HepG2 (cell line): Measurements from ENCODE around the gene CTNNA2.

Experiments used
- CEBPB ChIP-seq: IDR thresholded peaks from 2 replicates; pipeline ENCODE4 v1.6.1; 2011; ENCODE audit warnings: low read depth, low read length, improper control_type of control experiment, borderline replicate concordance
- EZH2 ChIP-seq: conservative IDR thresholded peaks from 2 replicates; pipeline ENCODE4 v1.6.1; 2012; ENCODE audit warnings: mild to moderate bottlenecking, low read depth, low read length, moderate library complexity
- ZNF776 ChIP-seq: sonication (generic); formaldehyde crosslinking; IDR thresholded peaks from 2 replicates; pipeline ENCODE4 v1.4.0; 2020; ENCODE audit warnings: mild to moderate bottlenecking, missing genetic modification reagents
- TF ChIP-seq, protein P1 (sequence below): sonication (generic); formaldehyde crosslinking; IDR thresholded peaks from 2 replicates; pipeline ENCODE4 v1.4.0; 2020; ENCODE audit warnings: missing genetic modification reagents

DNA sequence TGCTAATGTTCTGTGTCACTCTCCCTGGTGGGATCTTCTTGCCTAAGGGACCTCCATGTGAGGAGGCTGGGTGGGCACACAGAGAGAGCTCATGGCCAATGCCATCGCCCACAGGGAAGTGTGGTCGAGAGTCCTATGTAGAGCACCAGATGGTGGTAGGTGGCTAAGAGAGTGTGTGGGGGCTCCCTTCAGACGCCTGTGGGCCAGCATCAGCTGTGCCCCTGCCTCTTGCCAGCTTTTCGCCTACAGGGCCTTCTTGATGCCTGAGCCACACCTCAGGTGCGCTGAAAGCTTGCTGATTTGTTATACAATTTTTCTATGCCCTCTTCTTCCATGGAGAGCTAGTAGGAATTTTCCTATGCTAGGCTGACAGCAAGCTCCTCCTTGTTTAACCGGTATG lies 753.4 kb downstream of the CTNNA2 start:
- TF ChIP-seq EZH2 = no peak
- TF ChIP-seq, protein P1, sequence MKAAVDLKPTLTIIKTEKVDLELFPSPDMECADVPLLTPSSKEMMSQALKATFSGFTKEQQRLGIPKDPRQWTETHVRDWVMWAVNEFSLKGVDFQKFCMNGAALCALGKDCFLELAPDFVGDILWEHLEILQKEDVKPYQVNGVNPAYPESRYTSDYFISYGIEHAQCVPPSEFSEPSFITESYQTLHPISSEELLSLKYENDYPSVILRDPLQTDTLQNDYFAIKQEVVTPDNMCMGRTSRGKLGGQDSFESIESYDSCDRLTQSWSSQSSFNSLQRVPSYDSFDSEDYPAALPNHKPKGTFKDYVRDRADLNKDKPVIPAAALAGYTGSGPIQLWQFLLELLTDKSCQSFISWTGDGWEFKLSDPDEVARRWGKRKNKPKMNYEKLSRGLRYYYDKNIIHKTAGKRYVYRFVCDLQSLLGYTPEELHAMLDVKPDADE (CRISPR knock-in tag) = no peak
- TF ChIP-seq ZNF776 (CRISPR knock-in tag) = no peak
- no peak for TF ChIP-seq CEBPB
